Thyroid gland (tissue), 4 donors: ENCODE data around the gene WFDC6.

Experiments
- CTCF ChIP-seq, 6 experiments: fragments of 200-600 bp in 3 of 6; fragments of 450-650 bp in 3 of 6; sonication (generic) in 3 of 6; IDR thresholded peaks; one replicate each; pipeline ENCODE4 v1.5.1; 2016 to 2019; ENCODE audit warnings: antibody characterized with exemption in 6 of 6, mild to moderate bottlenecking in 2 of 6, inconsistent platforms in 1 of 6, moderate library complexity in 1 of 6
- POLR2A ChIP-seq, 2 donors: fragments of 450-650 bp; IDR thresholded peaks; one replicate each; pipeline ENCODE4 v1.6.1; 2017; ENCODE audit warnings: antibody characterized with exemption in 2 of 2, mild to moderate bottlenecking in 2 of 2, moderate library complexity in 1 of 2

GRCh38 chr20:45548410-45548809, 9.1 kb upstream of the WFDC6 start:
- TF ChIP-seq CTCF (IDR thresholded peaks at IDR 0.05) = no peak
- TF ChIP-seq POLR2A (IDR thresholded peaks at IDR 0.05) = no peak
